ENCODE results near the gene PLEKHH1.

- no peak for TF ChIP-seq MAX (IDR thresholded peaks at IDR 0.05; ENCODE audit: low read depth, low read length)
- TF ChIP-seq POLR2A (IDR thresholded peaks at IDR 0.05; ENCODE audit: extremely low read depth, insufficient read length) = no peak
- no peak for TF ChIP-seq CTCF (IDR thresholded peaks at IDR 0.05; ENCODE audit: low read depth, low read length)
These were observed 87.2 kb downstream of the PLEKHH1 start for GRCh38 chr14:67620217-67620785.

Measured in NB4 (cell line).